Upper lobe of left lung (tissue), 6 donors: ENCODE measurements around the gene ZNF674. TPM values are rescaled to one million over a fixed set of nuclear protein-coding genes. Genes with fewer than 3 reads are reported as not detected.

Experiments used
- ATAC-seq, 2 donors: fragments of 200-7000 bp; cut with Tn5 transposase; one replicate each; pipeline ENCODE4 v1.9.1; 2022; ENCODE audit warnings: mild to moderate bottlenecking in 2 of 2, moderate library complexity in 2 of 2; ENCODE audit not compliant: low FRiP score in 2 of 2
- DNase-seq, 2 donors: peaks; one replicate each; pipeline ENCODE4 v3.0.0-alpha.2; 2019 to 2020
- H3K27ac ChIP-seq, 4 donors: fragments of 200-600 bp; sonication (generic); one replicate each; pipeline ENCODE4 v1.5.1; 2016 to 2019
- H3K27me3 ChIP-seq, 4 donors: fragments of 200-600 bp; sonication (generic); one replicate each; pipeline ENCODE4 v1.5.1; 2017 to 2019
- H3K36me3 ChIP-seq, 4 donors: fragments of 200-600 bp; sonication (generic); one replicate each; pipeline ENCODE4 v1.5.1; 2016 to 2019
- H3K4me1 ChIP-seq, 4 donors: fragments of 200-600 bp; sonication (generic); one replicate each; pipeline ENCODE4 v1.5.1; 2018 to 2019
- H3K4me3 ChIP-seq, 4 donors: fragments of 200-600 bp; sonication (generic); one replicate each; pipeline ENCODE4 v1.5.1; 2017 to 2019; ENCODE audit warnings: mild to moderate bottlenecking in 2 of 4, moderate library complexity in 1 of 4
- H3K9me3 ChIP-seq, 4 donors: fragments of 200-600 bp; sonication (generic); one replicate each; pipeline ENCODE4 v1.5.1; 2018 to 2019
- EP300 ChIP-seq, 4 donors: sonication (generic); formaldehyde crosslinking; IDR thresholded peaks; one replicate each; pipeline ENCODE4 v1.5.1; 2017; ENCODE audit warnings: antibody characterized with exemption in 4 of 4, control low read depth in 2 of 4
- POLR2A ChIP-seq, 4 donors: fragments of 450-650 bp; IDR thresholded peaks; one replicate each; pipeline ENCODE4 v1.5.1; 2016 to 2017; ENCODE audit warnings: antibody characterized with exemption in 4 of 4, mild to moderate bottlenecking in 2 of 4
- POLR2AphosphoS5 ChIP-seq, 2 donors: sonication (generic); formaldehyde crosslinking; IDR thresholded peaks; one replicate each; pipeline ENCODE4 v1.5.1; 2017; ENCODE audit warnings: antibody characterized with exemption in 2 of 2
- WGBS, 2 donors: methylation state at CpG; one replicate each; pipeline ENCODE4 v1.1.5; 2017 to 2018; 5-methylcytosine and 5-hydroxymethylcytosine counted together
- total RNA-seq, 6 donors: library from RNA; depleted of rRNA in 4 of 6; stranded (reverse); fragments of >200 nt in 4 of 6; gene quantifications; one replicate each; pipeline versions ENCODE4 v1.1.0 to v1.2.1, GENCODE V29; 2016 to 2021
- TF ChIP-seq, protein P1 (sequence below), 6 experiments: fragments of 450-650 bp in 4 of 6; fragments of 200-600 bp in 2 of 6; sonication (generic) in 2 of 6; IDR thresholded peaks; one replicate each; pipeline ENCODE4 v1.5.1; 2016 to 2019; ENCODE audit warnings: antibody characterized with exemption in 6 of 6
- donor health status: DM: no; HTN: no; CAD: no; lungs with moderate emphysema.
- donor health status: DM: no; HTN: yes; CAD: no; lungs with severe emphysema.

Gene ZNF674
- 10 to 100 TPM in 1 of 6 donors, 1 to 10 TPM in 5; 3.0 to 11.5 (median 4.0) TPM for total RNA-seq

GRCh38 chrX:46545111-46546005 is at the start of gene ZNF674:
Gene ZNF674, minus strand, starts transcription at chrX:46545421. Its CDS starts 3,334 bp downstream, at chrX:46542087.
- ATAC-seq (peak; percentile 94 to 98), DNase-seq (peak; percentile 89 to 92)
- peak; percentile 72 to 89 for TF ChIP-seq POLR2AphosphoS5 (IDR thresholded peaks at IDR 0.05)
- TF ChIP-seq, protein P1, sequence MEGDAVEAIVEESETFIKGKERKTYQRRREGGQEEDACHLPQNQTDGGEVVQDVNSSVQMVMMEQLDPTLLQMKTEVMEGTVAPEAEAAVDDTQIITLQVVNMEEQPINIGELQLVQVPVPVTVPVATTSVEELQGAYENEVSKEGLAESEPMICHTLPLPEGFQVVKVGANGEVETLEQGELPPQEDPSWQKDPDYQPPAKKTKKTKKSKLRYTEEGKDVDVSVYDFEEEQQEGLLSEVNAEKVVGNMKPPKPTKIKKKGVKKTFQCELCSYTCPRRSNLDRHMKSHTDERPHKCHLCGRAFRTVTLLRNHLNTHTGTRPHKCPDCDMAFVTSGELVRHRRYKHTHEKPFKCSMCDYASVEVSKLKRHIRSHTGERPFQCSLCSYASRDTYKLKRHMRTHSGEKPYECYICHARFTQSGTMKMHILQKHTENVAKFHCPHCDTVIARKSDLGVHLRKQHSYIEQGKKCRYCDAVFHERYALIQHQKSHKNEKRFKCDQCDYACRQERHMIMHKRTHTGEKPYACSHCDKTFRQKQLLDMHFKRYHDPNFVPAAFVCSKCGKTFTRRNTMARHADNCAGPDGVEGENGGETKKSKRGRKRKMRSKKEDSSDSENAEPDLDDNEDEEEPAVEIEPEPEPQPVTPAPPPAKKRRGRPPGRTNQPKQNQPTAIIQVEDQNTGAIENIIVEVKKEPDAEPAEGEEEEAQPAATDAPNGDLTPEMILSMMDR (IDR thresholded peaks at IDR 0.05), result peak; percentile 14 to 70 (median 51)
- no peak for TF ChIP-seq EP300 (IDR thresholded peaks at IDR 0.05)
- TF ChIP-seq POLR2A (IDR thresholded peaks at IDR 0.05), result peak in 3 of 4 donors; percentile 58 to 76 (median 64)
- Histone ChIP-seq H3K4me1 (peaks cover 0 to 8% (median 1%) of the 10 kb centered on the region in 4 donors), H3K27ac (peak within 1 kb of the TSS; percentile 72 to 90 (median 84)), H3K9me3 (no peaks in the 10 kb centered on the region), H3K36me3 (peaks cover 0 to 4% (median 0%) of the 10 kb centered on the region in 4 donors), H3K27me3 (no peaks in the 10 kb centered on the region), H3K4me3 (peak within 1 kb of the TSS; percentile 18 to 80 (median 68))
- WGBS, 2 donors, result 56% methylated on average over 57 of the region's 57 CpGs; no CpG with 5 or more reads in 1 of the 2 donors

GRCh38 chrX:46589977-46590723 is 44.9 kb upstream of the ZNF674 start:
- H3K4me1 ChIP-seq, result peaks cover 11 to 20% (median 13%) of the 10 kb centered on the region in 4 donors
- 64% methylated on average over 7 of the region's 7 CpGs for WGBS, 2 donors
- TF ChIP-seq, protein P1 (IDR thresholded peaks at IDR 0.05), result no peak
- TF ChIP-seq POLR2AphosphoS5 (IDR thresholded peaks at IDR 0.05) (no peak), POLR2A (IDR thresholded peaks at IDR 0.05) (no peak), EP300 (IDR thresholded peaks at IDR 0.05) (no peak)
- H3K36me3 ChIP-seq, result no peaks in the 10 kb centered on the region
- H3K27me3 ChIP-seq, result no peaks in the 10 kb centered on the region
- DNase-seq (no peak), ATAC-seq (no peak)
- no peak overlapping the region for H3K4me3 ChIP-seq
- no peak overlapping the region for H3K27ac ChIP-seq
- no peaks in the 10 kb centered on the region for H3K9me3 ChIP-seq

DNA sequence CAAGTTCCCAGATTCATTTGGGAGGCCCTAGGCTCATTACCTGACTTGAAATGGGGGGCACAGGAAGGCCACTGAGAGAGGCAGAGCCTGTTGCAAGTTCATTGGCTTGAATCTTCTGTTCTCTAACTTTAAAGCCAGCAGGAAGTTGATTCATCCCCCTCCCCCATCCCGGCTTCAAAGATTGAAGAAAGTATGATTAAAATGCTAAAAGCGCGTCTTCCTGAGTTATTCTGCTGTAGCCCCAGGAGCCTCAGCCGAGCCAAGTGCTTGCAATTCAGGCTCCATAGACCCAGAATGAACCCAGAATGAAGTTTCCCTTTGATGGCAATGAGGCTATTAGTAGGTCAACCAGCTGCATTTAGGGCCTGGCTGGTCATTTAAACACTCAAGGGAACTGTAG is 43.0 kb upstream of the ZNF674 start:
- no peak for DNase-seq
- WGBS, 2 donors, result 17 to 35% methylated on average over 2 to 4 of the region's 4 CpGs
- no peaks in the 10 kb centered on the region for H3K27me3 ChIP-seq
- ATAC-seq, result peak in 1 of 2 donors; percentile 56
- no peak for TF ChIP-seq POLR2AphosphoS5 (IDR thresholded peaks at IDR 0.05)
- TF ChIP-seq EP300 (IDR thresholded peaks at IDR 0.05), result no peak
- TF ChIP-seq, protein P1 (IDR thresholded peaks at IDR 0.05), result no peak
- no peak for TF ChIP-seq POLR2A (IDR thresholded peaks at IDR 0.05)
- peak overlapping the region in 3 of 4 donors; percentile 1 to 40 (median 35) for H3K27ac ChIP-seq
- no peaks in the 10 kb centered on the region for H3K9me3 ChIP-seq
- H3K36me3 ChIP-seq, result no peaks in the 10 kb centered on the region
- H3K4me3 ChIP-seq, result no peak overlapping the region
- peaks cover 11 to 20% (median 13%) of the 10 kb centered on the region in 4 donors for H3K4me1 ChIP-seq

DNA sequence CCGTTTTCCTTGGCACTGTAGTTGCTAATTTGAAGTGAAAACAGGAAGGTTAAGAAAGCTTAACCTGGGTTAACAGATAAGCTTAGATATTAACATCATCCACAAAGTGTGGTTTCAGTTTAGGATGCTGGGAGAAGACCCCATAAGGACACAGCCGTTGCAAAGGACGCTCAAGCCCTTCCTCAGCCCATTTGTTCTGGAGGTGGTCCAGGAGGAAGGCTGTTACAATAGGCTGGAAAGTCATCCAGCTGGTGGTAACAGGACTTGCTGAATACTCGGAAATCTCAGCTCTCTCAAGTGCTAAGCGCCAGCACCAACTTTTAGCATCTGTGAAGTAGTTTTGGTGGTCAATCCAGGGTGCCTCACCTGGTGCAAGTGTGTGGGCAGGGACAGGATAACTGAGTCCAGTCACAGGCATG is 42.5 kb upstream of the ZNF674 start:
- Histone ChIP-seq H3K27me3 (no peaks in the 10 kb centered on the region), H3K4me1 (peaks cover 11 to 20% (median 14%) of the 10 kb centered on the region in 4 donors), H3K36me3 (no peaks in the 10 kb centered on the region), H3K9me3 (no peaks in the 10 kb centered on the region), H3K4me3 (no peak overlapping the region), H3K27ac (peak overlapping the region in 2 of 4 donors; percentile 1 to 35)
- TF ChIP-seq EP300 (IDR thresholded peaks at IDR 0.05) (no peak), POLR2A (IDR thresholded peaks at IDR 0.05) (no peak), POLR2AphosphoS5 (IDR thresholded peaks at IDR 0.05) (no peak)
- TF ChIP-seq, protein P1 (IDR thresholded peaks at IDR 0.05), result no peak
- WGBS, 2 donors, result 19% methylated on average over 5 of the region's 5 CpGs
- DNase-seq, result no peak
- no peak for ATAC-seq
